Omental fat pad (tissue), 4 donors: ENCODE data around the gene RCE1. TPM values are rescaled to one million over a fixed set of nuclear protein-coding genes. Genes with fewer than 3 reads are reported as not detected.
"Not testable (repeated sequence)": the region's sequence is repeated elsewhere in the genome, so short reads cannot be mapped to it uniquely, and the experiment has no call there.

ENCODE experiments used
- ATAC-seq: fragments of 150-250 bp; one replicate; pipeline ENCODE4 v1.9.1; 2016; ENCODE audit warnings: mild to moderate bottlenecking, moderate library complexity; ENCODE audit not compliant: low FRiP score
- DNase-seq: peaks from one replicate; pipeline ENCODE4 v3.0.0-alpha.2; 2019; ENCODE audit warnings: low spot score
- total RNA-seq, 4 donors: library from RNA; depleted of rRNA; stranded (reverse); fragments of >200 nt; gene quantifications; one replicate each; pipeline ENCODE4 v1.1.0, GENCODE V29; 2016
- TF ChIP-seq, protein P1 (sequence below), 3 donors: fragments of 450-650 bp; IDR thresholded peaks; one replicate each; pipeline ENCODE4 v1.5.1; 2016 to 2017; ENCODE audit warnings: antibody characterized with exemption in 3 of 3, mild to moderate bottlenecking in 3 of 3, moderate library complexity in 2 of 3

RCE1 gene
- total RNA-seq, 4 donors from 2014 or later = 12.8 to 20.4 (median 14.5) TPM

DNA sequence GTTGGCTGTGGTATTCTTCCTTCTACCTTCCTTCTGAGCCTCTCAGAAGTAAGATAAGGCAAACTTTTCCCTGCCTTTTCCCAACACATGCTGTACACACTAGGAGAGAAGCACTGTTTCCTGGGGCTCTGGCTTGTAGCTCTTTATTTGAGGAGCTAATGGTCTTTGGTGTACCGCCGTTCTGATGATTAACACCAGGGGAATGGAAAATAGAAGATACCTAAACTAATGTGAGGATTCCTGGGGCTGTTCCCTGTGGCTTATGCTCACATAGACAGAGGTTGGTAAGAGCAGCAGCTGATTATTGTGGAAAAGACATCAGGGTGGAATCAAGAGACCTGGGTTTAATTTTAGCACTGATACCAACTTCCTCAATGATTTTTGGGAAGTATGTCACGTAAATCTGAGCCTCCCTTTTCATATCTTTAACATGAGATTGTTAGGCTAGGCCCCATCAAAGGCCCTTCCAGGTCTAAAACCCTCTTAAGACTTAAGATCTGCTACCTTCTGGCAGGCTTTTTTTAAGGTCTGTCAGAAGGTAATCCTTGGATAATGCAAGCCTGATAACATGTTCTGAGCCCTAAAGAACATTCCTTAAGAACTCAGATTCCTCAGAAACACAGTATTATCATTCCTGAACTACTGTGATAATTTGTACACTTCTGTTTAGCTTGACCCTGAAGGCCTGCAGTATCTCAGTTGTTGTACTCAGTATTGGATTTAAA, 24.8 kb upstream of the RCE1 start:
- ATAC-seq = no peak
- TF ChIP-seq, protein P1, sequence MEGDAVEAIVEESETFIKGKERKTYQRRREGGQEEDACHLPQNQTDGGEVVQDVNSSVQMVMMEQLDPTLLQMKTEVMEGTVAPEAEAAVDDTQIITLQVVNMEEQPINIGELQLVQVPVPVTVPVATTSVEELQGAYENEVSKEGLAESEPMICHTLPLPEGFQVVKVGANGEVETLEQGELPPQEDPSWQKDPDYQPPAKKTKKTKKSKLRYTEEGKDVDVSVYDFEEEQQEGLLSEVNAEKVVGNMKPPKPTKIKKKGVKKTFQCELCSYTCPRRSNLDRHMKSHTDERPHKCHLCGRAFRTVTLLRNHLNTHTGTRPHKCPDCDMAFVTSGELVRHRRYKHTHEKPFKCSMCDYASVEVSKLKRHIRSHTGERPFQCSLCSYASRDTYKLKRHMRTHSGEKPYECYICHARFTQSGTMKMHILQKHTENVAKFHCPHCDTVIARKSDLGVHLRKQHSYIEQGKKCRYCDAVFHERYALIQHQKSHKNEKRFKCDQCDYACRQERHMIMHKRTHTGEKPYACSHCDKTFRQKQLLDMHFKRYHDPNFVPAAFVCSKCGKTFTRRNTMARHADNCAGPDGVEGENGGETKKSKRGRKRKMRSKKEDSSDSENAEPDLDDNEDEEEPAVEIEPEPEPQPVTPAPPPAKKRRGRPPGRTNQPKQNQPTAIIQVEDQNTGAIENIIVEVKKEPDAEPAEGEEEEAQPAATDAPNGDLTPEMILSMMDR (IDR thresholded peaks at IDR 0.05) = no peak
- no peak for DNase-seq

DNA sequence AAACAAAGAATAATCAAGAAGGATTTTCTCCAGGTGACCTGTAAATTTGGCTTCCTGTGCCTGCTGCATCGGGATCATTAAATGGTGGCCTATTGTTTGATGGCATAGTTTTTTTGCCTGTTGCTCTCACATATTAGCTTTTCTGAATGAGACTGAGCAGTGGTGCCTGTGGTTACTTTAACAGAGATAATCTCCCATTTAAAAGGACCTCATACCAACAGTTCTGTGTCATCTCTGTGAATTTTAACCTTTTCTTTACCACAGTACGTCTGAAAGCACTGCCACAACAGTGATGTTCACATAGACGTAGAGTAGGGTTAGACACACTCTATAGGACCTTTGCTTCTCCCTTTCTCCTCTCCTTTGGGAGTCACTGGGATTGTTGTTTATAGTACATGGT, 22.9 kb upstream of the RCE1 start:
- TF ChIP-seq, protein P1 (IDR thresholded peaks at IDR 0.05) = no peak
- ATAC-seq = no peak
- DNase-seq = no peak

DNA sequence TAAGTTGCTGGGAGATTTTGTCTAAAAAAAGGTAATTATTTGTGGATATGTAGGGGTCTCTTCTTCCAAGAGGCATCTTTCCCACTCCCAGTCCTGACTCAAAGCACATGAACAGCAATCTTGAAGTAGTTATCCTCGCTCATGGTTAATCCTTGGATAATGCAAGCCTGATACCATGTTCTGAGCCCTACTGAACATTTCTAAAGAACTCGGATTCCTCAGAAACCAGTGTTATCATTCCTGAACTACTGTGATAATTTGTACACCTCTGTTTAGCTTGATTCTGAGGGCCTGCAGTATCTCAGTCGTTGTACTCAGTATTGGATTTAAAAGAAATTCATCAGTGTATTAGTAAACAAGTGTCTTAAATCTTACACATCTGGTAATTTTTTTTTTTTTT, 22.3 kb upstream of the RCE1 start:
- DNase-seq (no peak), ATAC-seq (no peak)
- TF ChIP-seq, protein P1 (IDR thresholded peaks at IDR 0.05) = no peak

DNA sequence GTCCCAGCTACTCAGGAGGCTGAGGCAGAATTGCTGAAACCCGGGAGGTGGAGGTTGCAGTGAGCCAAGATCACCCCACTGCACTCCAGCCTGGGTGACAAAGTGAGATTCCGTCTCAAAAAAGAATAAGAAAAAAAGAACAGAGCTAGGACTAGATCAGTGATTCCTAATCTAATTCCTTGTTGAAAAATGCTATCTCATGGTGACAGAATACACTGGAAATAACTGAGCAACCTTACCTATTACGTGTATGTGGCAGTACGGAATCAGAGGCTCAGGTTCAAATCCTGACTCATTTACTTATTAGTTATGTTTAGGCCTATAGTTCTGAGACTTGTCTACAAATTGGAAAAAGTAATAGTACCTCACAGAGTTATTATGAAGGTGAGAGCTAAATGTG, 19.5 kb upstream of the RCE1 start:
- TF ChIP-seq, protein P1 (IDR thresholded peaks at IDR 0.05) = no peak
- DNase-seq (no peak), ATAC-seq (no peak)

DNA sequence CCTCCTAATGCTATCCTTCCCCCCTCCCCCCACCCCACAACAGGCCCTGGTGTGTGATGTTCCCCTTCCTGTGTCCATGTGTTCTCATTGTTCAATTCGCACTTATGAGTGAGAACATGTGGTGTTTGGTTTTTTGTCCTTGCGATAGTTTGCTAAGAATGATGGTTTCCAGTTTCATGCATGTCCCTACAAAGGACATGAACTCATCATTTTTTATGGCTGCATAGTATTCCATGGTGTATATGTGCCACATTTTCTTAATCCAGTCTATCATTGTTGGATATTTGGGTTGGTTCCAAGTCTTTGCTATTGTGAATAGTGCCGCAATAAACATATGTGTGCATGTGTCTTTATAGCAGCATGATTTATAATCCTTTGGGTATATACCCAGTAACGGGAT, 18.7 kb upstream of the RCE1 start:
- DNase-seq, ATAC-seq: not testable (repeated sequence)

DNA sequence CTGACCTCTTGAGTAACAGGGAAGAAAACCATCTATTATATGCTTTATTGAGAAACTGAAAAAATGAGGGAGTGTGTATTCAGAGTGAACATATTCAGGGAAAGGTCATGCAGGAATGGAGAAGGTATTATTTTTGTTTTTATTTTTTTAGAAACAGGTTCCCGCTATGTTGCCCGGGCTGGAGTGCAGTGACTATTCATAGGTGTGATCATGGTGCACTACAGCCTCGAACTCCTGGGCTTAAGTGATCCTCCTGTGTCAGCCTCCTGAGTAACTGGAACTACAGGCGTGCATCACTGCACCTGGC, 8.7 kb upstream of the RCE1 start:
- ATAC-seq (peak; percentile 24), DNase-seq (no peak)
- TF ChIP-seq, protein P1 (IDR thresholded peaks at IDR 0.05) = no peak

DNA sequence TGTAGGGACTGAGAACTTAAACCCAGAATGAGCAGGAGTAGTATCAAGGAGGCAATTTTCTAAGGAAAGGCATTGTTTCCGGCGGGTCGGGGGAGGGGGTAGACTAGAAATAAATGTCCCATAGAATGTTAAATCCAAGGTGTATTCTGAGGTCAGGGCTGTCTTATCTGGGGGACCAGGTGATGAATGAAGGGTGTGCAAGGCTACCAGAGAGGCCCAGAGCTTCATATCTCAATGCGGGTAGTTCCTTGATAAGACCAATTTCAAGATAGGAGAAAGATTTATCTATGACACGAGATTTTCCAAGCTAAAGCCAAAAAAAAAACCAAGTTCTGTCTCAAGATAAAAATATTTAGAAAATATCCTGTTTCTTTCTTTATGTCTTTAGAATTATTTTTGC, 8.3 kb upstream of the RCE1 start:
- DNase-seq (no peak), ATAC-seq (no peak)
- TF ChIP-seq, protein P1 (IDR thresholded peaks at IDR 0.05) = no peak
